GM21528 (cell line): ENCODE data around the gene TLR9.
"Not testable (repeated sequence)": the region's sequence is repeated elsewhere in the genome, so short reads cannot be mapped to it uniquely, and the experiment has no call there.

ENCODE experiments used
- ATAC-seq: cut with Tn5 transposase; IDR thresholded peaks from one replicate; pipeline ENCODE4 v1.9.1; 2021; ENCODE audit warnings: mild to moderate bottlenecking, moderate library complexity; ENCODE audit not compliant: unreplicated experiment, low FRiP score

TLR9 gene, protein sequence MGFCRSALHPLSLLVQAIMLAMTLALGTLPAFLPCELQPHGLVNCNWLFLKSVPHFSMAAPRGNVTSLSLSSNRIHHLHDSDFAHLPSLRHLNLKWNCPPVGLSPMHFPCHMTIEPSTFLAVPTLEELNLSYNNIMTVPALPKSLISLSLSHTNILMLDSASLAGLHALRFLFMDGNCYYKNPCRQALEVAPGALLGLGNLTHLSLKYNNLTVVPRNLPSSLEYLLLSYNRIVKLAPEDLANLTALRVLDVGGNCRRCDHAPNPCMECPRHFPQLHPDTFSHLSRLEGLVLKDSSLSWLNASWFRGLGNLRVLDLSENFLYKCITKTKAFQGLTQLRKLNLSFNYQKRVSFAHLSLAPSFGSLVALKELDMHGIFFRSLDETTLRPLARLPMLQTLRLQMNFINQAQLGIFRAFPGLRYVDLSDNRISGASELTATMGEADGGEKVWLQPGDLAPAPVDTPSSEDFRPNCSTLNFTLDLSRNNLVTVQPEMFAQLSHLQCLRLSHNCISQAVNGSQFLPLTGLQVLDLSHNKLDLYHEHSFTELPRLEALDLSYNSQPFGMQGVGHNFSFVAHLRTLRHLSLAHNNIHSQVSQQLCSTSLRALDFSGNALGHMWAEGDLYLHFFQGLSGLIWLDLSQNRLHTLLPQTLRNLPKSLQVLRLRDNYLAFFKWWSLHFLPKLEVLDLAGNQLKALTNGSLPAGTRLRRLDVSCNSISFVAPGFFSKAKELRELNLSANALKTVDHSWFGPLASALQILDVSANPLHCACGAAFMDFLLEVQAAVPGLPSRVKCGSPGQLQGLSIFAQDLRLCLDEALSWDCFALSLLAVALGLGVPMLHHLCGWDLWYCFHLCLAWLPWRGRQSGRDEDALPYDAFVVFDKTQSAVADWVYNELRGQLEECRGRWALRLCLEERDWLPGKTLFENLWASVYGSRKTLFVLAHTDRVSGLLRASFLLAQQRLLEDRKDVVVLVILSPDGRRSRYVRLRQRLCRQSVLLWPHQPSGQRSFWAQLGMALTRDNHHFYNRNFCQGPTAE

GRCh38 chr3:52225452-52226228, at the start of gene TLR9:
TSS of gene TLR9 (minus strand) at chr3:52225645. CDS start at chr3:52225529, 116 bp downstream.
- ATAC-seq, result peak; percentile 76

- ATAC-seq, result not testable (repeated sequence)
These were observed 49.3 kb upstream of the TLR9 start for GRCh38 chr3:52274781-52275180.

GRCh38 chr3:52272831-52273230, 47.4 kb upstream of the TLR9 start:
- ATAC-seq, result no peak

GRCh38 chr3:52272172-52272571, 46.7 kb upstream of the TLR9 start:
- ATAC-seq, result not testable (repeated sequence)

- no peak for ATAC-seq
These were observed 44.9 kb upstream of the TLR9 start for GRCh38 chr3:52270252-52270754.

GRCh38 chr3:52269776-52270175, 44.3 kb upstream of the TLR9 start:
- ATAC-seq, result no peak

DNA sequence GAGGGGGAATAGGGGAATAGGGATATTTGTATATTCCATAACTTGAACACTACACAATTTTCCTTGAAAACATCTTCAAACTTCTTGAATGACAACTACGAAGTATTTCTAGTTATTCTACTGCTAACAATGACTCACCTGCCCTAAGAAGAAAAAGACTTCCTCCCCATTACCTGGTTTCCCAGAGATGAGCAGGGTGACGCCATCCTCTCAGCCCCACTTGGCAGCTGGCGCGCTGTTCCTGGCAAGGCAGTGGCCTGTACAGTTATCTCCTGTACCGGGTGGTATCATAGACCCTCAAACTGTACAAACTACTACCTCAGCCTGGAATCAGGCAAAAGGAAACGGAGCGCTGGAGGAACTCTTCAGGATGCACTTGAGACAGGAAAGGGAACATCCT, 42.6 kb upstream of the TLR9 start:
- no peak for ATAC-seq

DNA sequence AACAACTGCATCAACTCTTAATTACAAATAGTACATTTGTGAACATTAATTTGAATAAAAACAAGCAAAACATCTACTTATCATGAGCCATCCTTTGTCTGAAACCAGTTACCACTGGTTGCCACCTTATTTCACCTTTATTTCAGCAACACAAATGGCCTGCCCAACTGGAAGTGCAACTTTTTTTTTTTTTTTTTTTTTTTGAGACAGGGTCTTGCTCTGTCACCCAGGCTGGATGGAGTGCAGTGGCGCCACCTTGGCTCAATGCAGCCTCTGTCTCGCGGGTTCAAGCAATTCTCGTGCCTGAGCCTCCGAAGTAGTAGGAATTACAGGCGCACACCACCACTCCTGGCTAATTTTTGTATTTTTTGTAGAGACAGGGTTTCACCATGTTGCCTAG, 39.9 kb upstream of the TLR9 start:
- no peak for ATAC-seq

GRCh38 chr3:52262447-52262846, 37.0 kb upstream of the TLR9 start:
- ATAC-seq, result no peak

DNA sequence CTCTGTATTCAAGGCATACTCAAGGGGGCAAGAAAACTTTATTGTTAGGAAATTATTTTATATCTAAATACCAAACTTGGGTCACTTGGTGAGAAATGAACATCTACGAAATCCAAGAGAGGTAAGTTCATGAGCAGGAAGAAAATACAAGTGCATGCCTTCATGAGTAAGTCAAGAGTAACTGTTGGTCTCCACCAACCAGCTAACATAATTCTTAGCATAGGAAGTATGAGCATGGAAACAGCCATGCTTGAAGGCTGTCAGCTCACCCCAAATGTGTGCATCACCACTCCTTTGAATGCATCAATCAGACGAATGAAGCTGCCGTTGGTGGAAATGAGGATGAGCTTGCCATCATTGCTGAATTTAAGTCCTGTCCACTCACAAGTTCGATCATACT, 34.0 kb upstream of the TLR9 start:
- ATAC-seq, result no peak

DNA sequence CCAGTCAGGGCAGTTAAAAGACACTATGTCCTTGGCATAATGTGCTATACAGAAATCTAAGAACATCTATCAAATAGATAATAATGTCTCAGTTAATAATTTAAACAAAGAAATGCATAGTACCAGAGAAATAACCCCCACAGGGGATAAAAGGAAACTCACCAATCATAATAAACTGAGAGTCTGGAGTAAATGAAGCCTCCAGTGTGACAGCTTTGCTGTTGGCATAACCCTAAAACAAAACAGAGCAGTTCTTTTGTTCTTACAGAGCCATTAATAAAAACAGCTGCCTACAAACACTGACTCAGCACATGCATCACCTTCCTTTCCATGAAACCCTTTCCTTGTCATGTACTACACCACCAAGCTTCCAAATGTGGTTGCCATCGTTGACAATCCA, 33.6 kb upstream of the TLR9 start:
- no peak for ATAC-seq

DNA sequence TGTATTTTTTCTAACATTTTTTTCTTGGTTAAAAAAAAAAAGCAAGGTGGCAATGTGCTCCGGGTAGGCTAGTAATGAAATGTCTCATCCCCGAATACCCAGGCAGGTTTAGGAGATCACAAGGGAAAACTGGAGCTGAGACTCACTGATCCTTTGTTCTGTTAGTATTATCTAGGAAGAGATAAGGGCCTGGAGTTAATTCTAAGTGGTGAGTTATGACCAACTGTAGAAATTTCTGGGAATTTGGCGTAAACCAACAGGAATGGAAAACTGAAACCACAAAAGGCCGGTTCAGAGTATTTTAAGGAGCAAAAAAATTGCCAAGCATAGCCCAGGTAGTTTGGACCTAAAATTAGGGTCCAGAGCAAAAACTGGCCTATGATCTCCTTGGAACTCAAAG, 32.5 kb upstream of the TLR9 start:
- no peak for ATAC-seq

DNA sequence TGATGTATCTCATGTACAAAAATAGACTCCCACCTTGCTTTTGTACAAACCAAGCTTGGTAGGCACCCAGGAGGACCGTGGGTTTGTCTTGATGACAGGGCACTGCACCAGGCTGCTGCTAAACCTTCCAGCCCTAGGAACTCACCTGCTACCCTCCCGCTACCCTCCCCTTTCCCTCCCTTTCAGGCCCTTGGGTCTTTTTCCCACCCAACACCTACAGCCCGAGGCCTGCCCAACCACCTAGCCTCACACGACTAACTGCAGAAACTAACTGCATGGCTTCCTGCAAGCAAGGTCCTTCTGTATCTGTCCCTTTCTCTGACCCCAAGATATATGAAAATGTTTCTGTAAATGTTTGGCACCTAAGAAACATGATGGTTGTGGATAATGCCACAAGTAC, 31.2 kb upstream of the TLR9 start:
- ATAC-seq, result no peak

DNA sequence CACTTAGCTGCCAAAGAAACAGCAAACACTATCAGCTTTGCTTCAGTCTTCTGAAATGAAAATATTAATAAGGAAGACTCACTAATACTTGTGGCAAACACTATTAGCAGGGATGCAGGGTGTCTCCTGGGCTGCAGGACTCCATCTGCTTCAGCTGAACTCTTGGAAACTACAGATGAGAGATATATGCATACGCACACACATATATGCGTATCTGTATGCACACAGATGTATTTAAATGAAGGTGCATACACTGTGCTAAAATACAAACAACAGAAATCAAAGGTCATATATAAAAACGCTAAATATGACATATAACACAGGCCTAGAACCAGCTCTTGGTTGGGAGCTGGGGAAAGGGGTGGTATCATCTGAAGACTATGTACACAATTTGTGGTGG, 30.7 kb upstream of the TLR9 start:
- ATAC-seq, result no peak

- no peak for ATAC-seq
These were observed 29.2 kb upstream of the TLR9 start for GRCh38 chr3:52254608-52255007.

- ATAC-seq, result peak; percentile 89
These were observed 28.2 kb upstream of the TLR9 start for GRCh38 chr3:52253314-52254304.

DNA sequence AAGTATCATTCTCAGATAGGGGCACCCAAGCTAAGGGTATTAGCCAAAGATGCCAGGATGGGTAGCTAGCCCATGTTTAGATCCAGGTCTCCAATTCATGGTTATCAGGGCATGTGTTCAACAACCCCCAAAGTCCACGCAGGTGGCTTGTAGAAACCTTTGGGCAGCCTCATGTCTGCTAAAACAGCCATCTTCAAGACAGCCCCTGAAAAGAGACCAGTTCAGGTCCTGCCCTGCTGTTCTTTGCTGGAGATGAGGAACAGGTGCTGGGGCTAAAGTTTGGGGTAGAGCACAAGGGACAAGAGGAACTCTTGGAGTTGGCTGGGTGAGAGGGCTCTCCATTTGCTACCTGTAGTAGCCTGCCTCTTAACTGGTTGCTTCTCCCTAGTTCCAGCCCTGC, 24.7 kb upstream of the TLR9 start:
- ATAC-seq, result no peak

- ATAC-seq, result no peak
These were observed 24.2 kb upstream of the TLR9 start for GRCh38 chr3:52249683-52250082.
